NCI-H2029 (cell line): ENCODE measurements around the gene AFDN.
A peak's percentile ranks its signal among the peaks of the same experiment; 100 is the strongest.

ENCODE experiments used
- DNase-seq: peaks from one replicate; lab custom pipeline; 2025; lab: John Stamatoyannopoulos, UW

The AFDN gene

DNA sequence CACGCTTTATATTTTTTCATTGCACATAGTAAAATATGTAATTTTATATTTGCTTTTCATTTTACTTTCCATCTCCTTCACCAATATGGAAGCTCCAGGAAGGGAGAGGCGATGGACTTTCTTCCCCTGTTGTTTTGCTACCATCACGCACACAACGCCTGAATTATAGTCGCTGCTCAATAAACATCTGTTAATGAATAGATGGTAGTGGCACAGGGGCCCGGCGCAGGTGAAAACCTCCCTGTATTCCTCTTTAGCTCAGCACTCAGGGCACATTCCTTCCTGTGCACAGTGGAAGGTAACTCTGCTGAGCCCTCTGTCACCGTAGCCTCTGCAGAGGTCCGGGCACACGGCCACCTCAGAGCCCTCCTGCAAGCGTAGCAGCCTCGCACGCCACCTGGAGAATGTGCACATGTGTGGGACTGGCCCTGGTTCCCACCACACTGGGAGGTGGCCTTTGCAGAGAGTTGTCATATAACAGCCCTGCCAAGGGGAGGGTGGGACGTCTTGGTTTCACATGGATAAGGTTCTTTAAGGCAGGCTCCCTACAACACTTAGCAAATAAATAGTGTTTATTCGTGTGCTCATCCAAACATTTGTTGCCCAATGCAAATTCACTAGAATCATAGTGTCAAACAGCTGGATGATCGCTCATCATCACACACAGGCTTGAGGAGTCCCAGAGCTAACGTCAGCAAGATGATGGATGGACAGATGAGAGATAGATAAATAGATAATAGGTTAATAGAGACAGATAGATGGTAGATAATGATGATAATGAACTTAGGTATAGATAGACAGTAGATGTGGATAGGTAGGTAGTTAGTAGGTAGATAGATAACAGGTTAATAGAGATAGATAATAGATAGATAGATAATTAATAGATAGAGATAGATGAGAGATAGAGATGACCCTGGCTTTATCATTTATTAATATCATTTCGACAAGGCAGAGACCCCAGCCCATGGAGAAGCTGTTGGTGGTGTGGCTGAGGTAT, 32.3 kb upstream of the AFDN start:
- DNase-seq: no peak

DNA sequence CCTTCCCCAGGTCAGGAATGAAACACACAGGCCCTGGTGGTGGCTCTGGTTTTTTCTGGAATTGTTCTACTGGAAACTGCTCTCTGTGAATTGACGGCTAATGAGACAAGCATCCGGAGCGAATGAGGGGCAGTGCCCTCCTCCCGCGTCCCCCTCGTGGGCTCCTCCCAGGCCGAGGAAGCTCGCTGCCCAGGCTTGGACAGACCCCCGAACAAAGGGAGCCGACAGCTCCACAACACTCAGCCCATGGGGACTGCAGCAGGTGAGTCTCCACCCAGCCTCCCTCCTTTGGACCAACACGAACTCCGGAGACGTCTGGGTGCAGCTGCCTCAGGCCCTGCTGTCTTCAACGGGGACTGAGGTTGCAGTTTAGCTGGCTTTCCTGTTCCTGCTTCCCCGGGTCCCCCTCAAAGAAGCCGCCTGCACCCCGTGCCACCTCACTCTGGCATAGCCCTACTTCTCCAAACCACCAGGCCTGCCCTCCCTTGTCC, 31.3 kb upstream of the AFDN start:
- DNase-seq: no peak

DNA sequence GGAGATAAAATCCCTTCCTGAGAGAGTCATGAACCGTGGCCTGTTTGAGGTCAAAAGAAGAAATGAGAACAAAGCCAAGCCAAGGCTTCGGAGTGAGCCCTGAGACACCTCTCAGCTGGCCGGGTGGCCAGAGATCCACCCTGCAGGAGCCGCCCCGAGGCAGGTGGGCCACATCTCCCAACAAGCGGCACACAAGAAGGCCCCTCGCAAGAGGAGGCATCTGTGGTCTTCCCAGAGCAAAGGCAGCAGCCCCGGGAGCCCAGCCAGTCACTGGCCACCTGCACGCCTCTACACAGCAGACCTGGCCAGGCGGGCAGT, 30.9 kb upstream of the AFDN start:
- no peak for DNase-seq

DNA sequence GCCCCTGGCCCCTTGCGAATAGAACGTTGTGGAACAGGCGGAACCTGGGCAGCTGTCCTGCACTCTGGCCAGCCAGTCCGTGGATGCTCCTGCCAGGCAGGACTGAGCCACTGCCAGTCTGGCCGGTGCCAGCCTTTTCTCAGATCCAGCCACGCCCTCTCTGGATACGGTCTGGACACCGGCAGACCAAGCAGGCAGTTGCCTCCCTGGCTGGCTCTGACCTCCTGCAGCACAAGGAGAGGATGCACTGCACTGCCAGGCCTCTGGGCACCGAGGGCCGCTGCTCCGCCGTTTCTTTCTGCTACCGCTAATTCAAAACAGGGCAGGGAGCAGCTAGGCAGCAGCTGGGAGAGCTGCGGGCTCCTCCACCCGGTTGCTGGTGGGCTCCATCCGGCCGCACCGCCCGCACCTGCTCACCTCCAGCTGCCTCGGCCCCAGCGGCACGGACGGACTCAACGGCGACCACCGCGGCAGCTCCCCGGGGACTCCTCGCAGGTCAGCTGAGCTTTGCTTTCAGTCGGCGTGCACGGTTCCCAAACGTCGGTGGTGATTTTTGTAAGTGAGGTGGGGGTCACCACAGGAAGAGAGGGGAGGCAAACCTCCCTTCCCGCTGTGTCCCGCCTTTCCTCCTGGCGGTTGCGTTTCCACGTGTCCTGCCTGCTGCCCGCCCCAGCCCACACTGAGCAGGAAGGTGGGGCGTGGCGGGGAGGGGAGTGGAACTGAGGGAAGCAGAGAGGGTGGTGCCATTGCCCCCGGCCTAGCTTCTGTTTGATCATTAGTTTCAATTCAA, 30.3 kb upstream of the AFDN start:
- no peak for DNase-seq

DNA sequence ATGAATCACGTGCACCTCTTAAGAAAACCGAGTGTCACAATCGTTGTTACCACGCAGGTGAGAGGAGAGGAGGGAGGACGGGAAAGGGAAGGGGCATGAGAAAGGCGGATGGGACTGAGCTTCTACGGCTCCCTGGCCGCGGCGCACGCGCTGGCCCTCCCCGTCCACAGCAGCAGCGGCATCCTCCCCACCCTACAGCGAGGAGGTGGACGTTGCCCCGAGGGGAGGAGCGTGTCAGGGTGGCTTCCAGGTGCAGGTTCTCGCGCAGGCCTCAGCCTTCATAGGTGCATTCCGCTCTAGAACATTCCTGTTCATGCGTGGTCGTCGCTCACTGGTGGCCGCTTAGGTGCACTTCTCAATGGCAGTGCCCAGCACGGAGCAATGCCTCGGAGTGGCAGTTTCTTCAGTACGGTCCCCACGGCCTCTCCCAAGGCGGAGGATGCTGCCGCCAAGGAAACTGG, 29.7 kb upstream of the AFDN start:
- DNase-seq: no peak

DNA sequence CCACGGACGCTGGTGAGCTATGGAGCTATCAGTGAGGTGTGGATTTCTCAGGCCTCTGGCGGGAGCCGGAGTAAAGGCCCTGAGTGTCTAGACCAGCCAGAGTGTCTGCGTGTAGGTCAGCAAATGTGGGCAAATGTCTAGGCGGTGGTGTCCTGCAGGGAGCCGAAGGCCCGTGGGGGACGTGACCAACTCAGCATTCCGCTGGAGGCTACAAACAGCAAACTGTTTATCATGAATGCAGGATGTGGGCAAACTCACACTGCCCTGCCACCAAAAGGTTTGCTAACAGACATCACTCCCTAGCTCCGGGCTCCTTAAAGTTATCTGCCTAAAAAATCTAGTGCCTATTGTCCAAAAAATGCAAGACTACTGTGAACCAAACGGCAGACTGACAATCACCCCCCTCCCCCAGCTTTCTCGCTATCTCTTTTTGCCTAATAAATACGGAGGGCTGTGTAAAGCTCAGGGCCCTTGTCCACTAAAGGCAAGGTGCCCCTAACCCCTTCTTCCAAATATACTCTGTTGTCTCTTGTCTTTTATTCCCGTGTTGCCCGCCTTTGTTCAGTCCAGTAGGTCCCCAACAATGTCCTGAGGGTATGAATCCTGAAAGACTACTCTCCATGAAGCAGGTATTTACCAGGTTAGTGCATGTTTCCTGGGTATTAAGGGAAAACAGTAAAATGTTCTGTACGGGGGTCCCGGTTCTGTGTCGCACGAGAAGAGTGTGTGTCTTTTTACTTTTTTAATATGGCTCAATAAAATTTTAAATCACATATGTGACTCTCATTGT, 29.0 kb upstream of the AFDN start:
- no peak for DNase-seq

DNA sequence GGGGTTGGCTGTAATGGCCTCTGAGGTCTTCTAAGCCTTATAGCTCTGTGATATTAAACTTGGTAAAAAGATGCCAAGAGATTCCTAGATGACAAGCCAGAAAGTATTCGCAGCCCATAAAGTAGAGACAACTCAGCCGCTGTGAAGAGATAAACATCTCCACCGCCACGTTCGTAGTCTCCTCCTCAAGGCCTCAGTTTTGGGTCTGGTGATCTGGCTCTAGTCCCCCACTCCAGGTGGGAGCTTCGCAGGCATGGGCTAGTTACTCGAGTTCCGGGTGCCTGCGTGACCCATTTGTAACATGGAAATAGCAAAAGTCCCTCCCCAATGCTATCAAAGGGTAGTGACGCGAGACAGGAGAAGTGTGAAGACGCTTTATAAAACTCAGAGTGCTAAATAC, 28.3 kb upstream of the AFDN start:
- DNase-seq: no peak

DNA sequence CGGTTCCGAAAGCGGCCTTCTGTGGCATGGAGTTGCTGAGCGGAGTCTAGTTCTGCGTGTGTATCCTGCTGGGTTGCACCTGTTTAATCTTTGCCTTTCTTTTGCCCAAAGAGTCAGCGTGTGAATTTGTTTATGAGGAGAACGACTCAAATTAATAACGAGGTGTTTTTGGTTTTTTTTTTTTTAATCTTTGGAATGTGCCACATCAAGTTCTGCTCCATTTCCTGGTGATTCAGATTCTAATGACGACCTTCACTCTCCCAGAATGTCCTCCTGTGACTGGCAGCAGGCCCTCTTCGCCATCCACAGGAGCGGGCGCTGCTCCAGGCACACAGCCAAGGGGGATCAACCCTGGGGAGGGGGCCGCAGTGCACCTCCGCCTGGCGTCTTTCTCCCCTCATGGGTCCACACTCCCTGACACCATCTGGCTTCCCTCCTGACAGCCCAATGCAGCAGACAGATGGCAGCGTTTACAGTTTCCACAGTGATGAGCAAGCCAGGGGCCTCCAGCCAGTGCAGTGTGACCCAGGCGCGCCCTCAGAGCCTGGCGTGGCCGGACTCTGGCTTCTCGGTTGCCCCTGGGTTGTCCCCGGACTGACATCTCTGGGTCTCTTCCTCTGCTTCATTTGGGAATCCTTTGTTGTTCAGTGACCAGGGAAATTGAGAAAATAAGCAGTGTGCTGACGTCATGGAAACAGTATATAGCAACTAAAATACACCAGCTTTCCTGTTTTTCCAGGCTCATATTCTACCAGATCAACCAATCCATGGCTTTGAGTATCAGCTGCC, 27.5 kb upstream of the AFDN start:
- DNase-seq: no peak

DNA sequence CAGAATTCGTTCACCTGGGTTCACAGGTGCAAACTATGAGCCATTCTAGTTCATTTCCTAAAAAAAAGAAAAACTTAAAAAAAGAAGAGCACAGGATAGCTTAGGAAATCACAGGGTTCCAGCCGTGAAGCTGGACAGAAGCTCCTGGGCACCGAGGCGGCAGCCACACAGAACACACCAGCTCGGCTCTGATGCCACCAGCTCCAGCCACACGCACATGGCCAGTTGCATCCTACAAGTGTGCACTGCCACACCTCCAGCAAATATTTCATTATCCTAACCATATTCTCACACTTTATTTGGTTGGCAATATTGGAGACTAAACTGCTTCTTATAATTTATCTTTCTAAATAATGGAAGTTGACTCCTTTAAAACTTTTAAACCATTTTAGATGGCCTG, 26.2 kb upstream of the AFDN start:
- DNase-seq: no peak

DNA sequence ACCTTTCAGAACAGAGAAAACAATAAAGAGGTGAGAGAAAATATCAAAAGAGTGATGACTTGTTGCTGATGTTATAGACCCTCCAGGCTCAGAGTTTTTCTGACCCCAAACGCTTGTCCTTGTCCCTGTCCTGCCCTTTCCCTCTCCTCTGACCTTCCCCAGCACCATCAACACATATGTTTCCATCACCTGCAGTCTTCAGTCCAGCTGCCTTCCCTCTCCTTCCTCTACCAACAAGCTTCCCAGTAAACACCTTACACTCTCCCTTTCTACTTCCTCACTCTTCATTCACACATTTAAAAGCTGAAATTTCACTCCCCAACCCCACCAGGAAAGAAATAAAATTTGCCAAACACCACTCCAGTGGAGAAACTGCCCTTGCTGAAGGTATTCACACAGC, 25.4 kb upstream of the AFDN start:
- no peak for DNase-seq

DNA sequence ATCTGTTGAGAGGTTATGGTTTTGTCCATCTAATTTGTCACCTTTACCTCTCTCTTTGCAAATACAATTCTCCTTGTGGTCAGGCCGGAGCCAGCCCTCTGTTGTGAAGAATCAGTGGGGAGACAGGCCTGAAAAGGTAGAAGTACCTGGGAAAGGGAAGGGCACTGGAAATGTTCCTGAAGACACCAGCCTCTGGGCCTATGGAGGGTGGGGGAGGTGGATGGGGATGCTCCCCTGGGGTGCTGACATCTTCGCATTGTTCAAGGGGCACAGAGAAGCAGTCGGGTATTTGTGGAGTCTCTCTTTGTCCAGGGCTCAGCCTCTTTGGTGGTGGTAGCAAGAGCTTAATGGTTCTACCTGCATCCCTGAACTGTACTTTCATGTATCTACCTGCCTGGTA, 24.4 kb upstream of the AFDN start:
- no peak for DNase-seq

DNA sequence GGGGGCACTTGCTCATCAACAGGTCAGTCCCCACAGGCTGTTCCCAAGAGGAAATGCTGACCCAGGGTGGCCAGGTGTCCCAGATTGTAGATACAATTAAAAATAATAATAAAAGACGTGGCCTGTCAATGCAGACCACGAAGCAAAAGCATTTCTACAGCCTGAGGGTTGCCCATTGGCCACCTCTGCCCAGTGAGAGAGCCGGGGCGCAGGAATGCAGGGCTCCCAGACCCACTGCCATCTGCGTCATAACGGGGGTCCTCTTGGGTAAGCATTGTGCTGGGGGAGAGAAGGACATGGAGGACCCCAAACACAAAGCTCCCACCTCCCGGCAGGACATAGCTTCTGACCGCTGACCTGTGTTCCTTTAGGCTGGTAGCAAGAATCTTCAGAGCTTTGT, 22.9 kb upstream of the AFDN start:
- no peak for DNase-seq

DNA sequence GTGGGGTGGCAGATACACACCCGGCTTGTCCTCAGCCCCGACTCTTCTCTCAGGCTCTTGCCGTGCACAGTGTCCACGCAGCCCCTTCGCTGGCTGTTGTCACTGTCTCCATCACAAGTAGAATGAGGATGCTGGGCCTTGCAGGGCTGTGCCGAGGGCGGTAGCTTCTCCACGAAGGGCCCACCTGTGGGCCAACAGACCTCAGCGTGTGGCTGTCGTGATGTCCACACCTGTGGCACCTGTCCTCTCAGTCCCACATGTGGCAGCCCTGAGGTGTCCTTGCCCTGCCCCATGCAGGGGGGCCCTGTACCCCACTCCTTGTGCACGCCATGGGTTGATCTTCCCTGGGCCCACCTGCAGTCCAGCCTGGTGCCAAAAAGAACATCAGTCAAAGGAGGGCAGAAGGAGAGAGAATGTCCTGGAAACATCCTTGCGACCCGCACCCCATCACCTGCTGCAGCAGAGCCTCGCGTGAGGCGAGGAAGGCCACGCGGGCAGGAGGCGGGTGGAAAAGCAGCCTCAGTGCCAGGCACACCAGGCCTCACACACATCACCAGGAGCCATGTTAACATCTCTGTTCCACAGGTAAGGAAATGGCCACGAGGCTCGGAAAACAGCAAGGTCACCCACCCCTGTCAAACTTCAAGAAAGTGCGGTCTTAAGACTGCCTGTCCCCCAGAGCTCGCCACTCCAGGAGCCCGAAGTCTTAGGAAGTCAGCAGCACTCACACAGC, 22.3 kb upstream of the AFDN start:
- no peak for DNase-seq

DNA sequence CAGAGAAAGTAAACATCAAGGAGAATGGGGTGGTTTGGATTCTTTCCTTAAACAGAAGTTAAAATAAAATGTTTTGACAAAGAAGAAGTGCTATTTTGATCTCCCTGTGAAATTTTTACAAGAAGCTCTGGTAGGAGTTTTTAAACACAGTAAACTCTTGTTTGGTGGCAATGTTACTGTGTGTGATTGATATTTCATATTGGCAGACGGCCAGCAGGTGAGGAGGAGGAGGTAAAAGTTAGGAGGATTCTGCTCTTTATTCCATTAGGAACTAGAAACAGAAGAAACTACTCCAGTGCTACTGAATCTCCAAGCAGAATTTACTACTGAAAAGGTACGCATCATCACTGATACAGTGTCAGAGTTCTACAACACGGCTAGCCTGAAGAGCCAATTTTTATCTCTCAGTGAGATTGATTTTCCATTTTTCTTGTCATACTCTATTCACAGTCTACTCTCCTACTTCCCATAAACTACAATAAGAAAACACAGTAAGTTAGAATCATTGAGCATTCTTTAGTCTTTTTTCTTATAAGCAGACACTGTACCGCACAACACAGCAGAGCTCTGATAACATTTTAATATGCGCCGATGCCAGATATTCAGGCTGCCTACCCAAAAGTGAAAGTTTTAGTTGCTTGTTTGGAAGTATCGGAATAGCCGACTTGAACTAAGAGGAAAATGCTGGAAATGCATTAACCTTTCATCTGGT, 21.2 kb upstream of the AFDN start:
- no peak for DNase-seq

DNA sequence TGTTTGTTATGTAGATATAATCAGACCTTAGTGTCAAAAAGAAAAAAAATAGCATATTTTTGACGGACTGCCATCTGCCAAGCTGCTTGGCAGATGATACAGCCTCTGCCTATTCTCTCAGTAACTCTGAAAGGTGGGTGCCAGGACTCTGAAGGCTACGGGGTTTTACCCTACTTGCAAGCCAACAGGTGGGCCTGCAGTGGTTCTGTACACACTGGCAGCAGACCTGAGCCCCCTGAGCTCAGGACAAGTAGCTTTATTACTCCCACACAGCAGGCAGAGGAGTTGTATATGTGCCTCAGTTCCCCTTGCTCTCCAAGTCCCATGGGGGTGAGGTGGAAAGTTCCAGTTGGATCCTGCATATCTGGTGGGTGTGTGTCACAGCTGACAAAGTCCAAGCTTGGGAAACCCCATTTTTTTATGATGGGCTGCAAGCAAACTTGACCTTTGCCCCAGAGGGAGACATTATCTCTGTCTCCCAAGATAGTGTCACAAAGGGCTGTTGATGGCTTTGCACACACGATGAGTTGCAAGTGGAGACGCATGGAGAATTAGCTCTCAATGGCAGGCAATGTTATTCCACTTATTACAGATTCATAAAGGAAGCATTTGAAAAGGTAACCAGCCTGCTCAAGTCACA, 20.5 kb upstream of the AFDN start:
- no peak for DNase-seq

DNA sequence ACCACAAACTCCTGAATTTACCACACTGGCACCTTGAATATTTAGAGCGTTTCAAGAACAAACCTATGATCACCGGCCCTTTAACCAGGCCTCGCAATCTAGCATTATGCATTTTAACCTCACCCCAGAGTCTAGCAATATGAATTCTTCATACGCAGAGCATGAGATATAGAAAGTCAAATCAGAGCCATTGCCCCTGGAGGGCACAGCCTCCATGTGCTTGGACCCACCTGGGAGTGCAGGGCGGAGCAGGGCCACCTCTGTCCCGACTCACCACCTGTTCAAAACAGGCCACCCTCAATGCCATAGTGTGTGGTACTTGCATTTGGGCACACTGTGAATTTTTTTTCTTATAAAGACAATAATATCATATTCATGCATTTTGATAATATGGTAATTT, 19.5 kb upstream of the AFDN start:
- no peak for DNase-seq

DNA sequence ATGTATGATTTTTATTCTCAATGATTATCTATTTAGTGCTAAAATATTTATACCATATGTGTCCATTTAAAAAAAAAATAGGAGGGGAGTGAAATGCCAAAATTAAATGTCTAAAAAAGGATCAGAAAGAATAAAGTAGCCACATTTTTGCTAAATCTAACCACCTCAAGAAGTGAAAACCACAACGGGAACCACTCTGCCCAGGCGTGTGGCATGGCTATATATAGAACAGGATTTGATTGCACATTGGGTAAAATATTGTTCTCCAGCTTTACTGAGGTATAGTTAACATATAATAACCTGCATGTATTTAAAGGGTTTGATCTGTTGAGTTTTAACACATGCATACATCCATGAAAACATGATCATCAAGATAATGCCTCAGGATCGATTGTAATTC, 19.0 kb upstream of the AFDN start:
- no peak for DNase-seq

DNA sequence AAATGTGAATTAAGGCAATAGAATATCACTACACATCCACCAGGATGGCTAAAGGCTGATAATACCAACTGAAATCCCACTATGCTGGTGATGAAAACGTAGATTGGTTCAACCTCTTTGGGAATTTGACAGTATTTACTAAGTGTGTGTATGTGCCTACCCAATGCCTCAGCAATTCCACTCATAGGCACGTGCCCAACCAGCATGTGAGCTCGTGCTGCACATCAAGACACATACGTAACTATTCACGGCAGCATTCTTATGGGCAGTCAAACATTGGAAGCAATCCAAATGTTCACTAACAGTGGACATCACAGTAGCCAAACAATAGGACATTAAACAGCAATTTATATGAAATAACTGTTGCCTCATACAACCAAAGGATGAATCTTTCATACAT, 15.7 kb upstream of the AFDN start:
- no peak for DNase-seq

DNA sequence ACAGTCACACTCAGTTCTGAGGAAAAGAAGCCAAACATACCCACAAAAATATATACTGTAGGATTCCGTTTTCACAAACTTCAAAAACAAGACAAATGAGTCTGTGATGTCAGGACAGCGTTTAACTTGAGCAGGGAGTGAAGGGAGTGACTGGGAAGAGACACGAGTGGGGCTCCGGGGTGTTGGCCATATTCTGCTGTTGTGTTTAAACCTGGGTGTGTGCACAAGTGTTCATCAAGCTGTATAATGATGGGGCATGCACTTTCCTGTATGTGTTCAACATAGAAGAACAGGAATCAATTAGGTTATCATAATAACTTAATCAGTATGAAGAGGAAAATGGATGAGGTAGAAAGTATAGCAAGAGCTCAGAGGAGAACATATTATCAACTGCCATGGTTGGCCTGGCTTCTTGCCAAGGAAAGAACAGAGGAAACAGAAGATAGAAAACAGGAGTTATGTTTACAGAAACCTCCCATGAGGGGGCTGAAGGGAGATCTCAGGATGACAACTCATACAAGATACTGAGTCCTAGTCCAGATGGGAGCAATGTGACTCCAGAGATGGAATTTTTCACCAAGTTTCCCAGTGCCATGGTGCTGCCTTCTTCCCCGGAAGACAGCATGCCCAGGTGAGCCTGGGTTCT, 15.1 kb upstream of the AFDN start:
- DNase-seq: peak; percentile 4
